ENCODE results near the gene SMIM41. TPM values are rescaled to one million over a fixed set of nuclear protein-coding genes. Genes with fewer than 3 reads are reported as not detected.

Gene SMIM41
- polyA plus RNA-seq, 3 donors = not detected

DNA sequence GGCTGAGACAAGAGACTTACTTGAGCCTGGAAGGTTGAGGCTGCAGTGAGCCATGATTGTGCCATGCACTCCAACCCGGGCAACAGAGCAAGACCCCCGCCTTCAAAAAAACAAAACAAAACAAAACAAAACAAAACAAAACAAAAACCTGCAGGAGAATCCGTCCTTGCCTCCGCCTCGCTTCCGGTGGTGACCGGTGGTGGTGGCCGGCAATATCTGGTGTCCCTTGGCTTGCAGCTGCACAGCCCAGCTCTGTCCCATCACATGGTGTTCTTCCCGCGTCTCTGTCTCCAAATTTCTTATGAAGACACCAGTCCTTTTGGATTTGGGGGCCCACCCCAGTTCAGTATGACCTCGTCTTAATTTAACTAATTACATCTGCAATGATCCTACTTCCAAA lies 10.0 kb downstream of the SMIM41 start:
- Histone ChIP-seq H3K4me1 (ENCODE audit: control insufficient read depth in 1 of 2, insufficient read depth in 2 of 2, low read length in 2 of 2) (no peaks in the 10 kb centered on the region), H3K9me3 (replicated peaks in 1 of 2; ENCODE audit: control insufficient read depth in 1 of 2, insufficient read depth in 1 of 2, low read length in 2 of 2) (no peaks in the 10 kb centered on the region), H3K4me2 (replicated peaks; ENCODE audit: extremely low read depth, low read length, poor library complexity, severe bottlenecking) (no peak overlapping the region), H3K27me3 (ENCODE audit: control insufficient read depth in 2 of 2, insufficient read depth in 2 of 2, low read length in 2 of 2) (peaks cover 0 to 17% of the 10 kb centered on the region in 2 donors), H3K36me3 (replicated peaks in 1 of 2; ENCODE audit: control insufficient read depth in 1 of 2, insufficient read depth in 2 of 2, low read length in 2 of 2) (no peaks in the 10 kb centered on the region), H3K9ac (ENCODE audit: insufficient read depth, low read length, poor library complexity, severe bottlenecking) (no peak overlapping the region), H3K27ac (ENCODE audit: low read depth in 1 of 2, low read length in 2 of 2) (no peak overlapping the region), H3K4me3 (replicated peaks in 1 of 3; ENCODE audit: low read depth in 2 of 3, low read length in 3 of 3) (no peak overlapping the region), H4K20me1 (ENCODE audit: insufficient read depth, low read length) (no peaks in the 10 kb centered on the region), H3K79me2 (ENCODE audit: insufficient read depth, low read length) (no peaks in the 10 kb centered on the region), H2AFZ (ENCODE audit: insufficient read depth, low read depth, low read length, poor library complexity, severe bottlenecking) (no peak overlapping the region)
- Mint-ChIP-seq H3K9me3 (peaks cover 0 to 3% (median 0%) of the 10 kb centered on the region in 7 donors), H3K4me1 (no peaks in the 10 kb centered on the region), H3K27me3 (ENCODE audit: low read depth in 3 of 3) (peaks cover 16 to 53% (median 40%) of the 10 kb centered on the region in 3 donors), H3K27ac (no peak overlapping the region), H3K4me3 (no peak overlapping the region), H3K36me3 (no peaks in the 10 kb centered on the region)
- DNase-seq = no peak
- intact Hi-C loops (cut with micrococcal nuclease) = loop anchor here in 1 of 2 donors (5.0 kb wide), 1 partner anchor 33 kb away; no protein-coding TSS in a partner anchor
- WGBS (ENCODE audit: insufficient coverage) = 93% methylated on average over 9 of the region's 11 CpGs
- no peak for TF ChIP-seq CTCF (IDR thresholded peaks at IDR 0.05)

DNA sequence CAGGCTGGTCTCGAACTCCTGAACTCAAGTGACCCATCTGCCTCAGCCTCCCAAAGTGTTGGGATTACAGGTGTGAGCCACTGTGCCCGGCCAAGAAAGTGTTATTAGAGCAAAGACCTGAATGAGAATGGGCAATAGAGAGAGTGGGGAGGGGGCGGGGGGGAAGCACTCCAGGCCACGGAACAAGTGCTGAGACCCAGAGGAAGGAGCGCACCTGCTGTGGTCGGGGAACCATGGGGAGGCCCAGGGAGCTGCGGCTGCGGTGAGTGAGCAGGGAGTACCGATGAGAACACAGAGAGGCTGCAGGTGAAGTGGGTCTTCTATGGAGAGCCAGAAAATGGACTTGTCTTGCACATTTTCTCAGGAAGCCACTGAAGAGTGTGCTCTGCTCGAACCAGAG lies 10.8 kb downstream of the SMIM41 start:
- Histone ChIP-seq H3K4me3 (replicated peaks in 1 of 3; ENCODE audit: low read depth in 2 of 3, low read length in 3 of 3) (no peak overlapping the region), H3K36me3 (replicated peaks in 1 of 2; ENCODE audit: control insufficient read depth in 1 of 2, insufficient read depth in 2 of 2, low read length in 2 of 2) (no peaks in the 10 kb centered on the region), H3K9ac (ENCODE audit: insufficient read depth, low read length, poor library complexity, severe bottlenecking) (no peak overlapping the region), H3K27me3 (ENCODE audit: control insufficient read depth in 2 of 2, insufficient read depth in 2 of 2, low read length in 2 of 2) (peaks cover 0 to 17% of the 10 kb centered on the region in 2 donors), H3K4me1 (ENCODE audit: control insufficient read depth in 1 of 2, insufficient read depth in 2 of 2, low read length in 2 of 2) (no peaks in the 10 kb centered on the region), H3K79me2 (ENCODE audit: insufficient read depth, low read length) (no peaks in the 10 kb centered on the region), H2AFZ (ENCODE audit: insufficient read depth, low read depth, low read length, poor library complexity, severe bottlenecking) (no peak overlapping the region), H4K20me1 (ENCODE audit: insufficient read depth, low read length) (no peaks in the 10 kb centered on the region), H3K9me3 (replicated peaks in 1 of 2; ENCODE audit: control insufficient read depth in 1 of 2, insufficient read depth in 1 of 2, low read length in 2 of 2) (no peaks in the 10 kb centered on the region), H3K27ac (ENCODE audit: low read depth in 1 of 2, low read length in 2 of 2) (no peak overlapping the region), H3K4me2 (replicated peaks; ENCODE audit: extremely low read depth, low read length, poor library complexity, severe bottlenecking) (no peak overlapping the region)
- 72% methylated on average over 10 of the region's 10 CpGs for WGBS (ENCODE audit: insufficient coverage)
- Mint-ChIP-seq H3K4me3 (no peak overlapping the region), H3K9me3 (peaks cover 0 to 4% (median 0%) of the 10 kb centered on the region in 7 donors), H3K27ac (peak overlapping the region in 2 of 7 donors; percentile 28 to 58), H3K27me3 (ENCODE audit: low read depth in 3 of 3) (peaks cover 20 to 53% (median 41%) of the 10 kb centered on the region in 3 donors), H3K36me3 (no peaks in the 10 kb centered on the region), H3K4me1 (no peaks in the 10 kb centered on the region)
- intact Hi-C loops (cut with micrococcal nuclease) = no loop called here
- DNase-seq = no peak
- TF ChIP-seq CTCF (IDR thresholded peaks at IDR 0.05) = no peak

Measured in CD14-positive monocyte (primary cell).